Stomach (tissue), 9 donors: Measurements from ENCODE around the gene THSD4. TPM values are rescaled to one million over a fixed set of nuclear protein-coding genes. Genes with fewer than 3 reads are reported as not detected.

ENCODE experiments used
- DNase-seq, 2 donors: peaks; one replicate each; pipeline versions ENCODE4 v3.0.0 to v3.0.0-alpha.2; 2013 to 2019
- H3K27ac ChIP-seq, 5 donors: fragments of 200-600 bp in 4 of 5; sonication (generic) in 4 of 5; one replicate each; pipeline ENCODE4 v1.5.1; 2013 to 2019; ENCODE audit warnings: mild to moderate bottlenecking in 1 of 5, moderate library complexity in 1 of 5
- H3K27me3 ChIP-seq, 3 donors: fragments of 200-600 bp; sonication (generic); one replicate each; pipeline ENCODE4 v1.5.1; 2017 to 2019; ENCODE audit warnings: mixed run types in 1 of 3
- H3K36me3 ChIP-seq, 4 donors: fragments of 200-600 bp; sonication (generic); 1 replicate in 3 of 4; 2 replicates in 1 of 4; pipeline ENCODE4 v1.5.1; 2016 to 2019
- H3K4me1 ChIP-seq, 4 donors: fragments of 200-600 bp; sonication (generic); one replicate each; pipeline ENCODE4 v1.5.1; 2016 to 2019
- H3K4me3 ChIP-seq, 4 donors: fragments of 200-600 bp; sonication (generic) in 3 of 4; one replicate each; pipeline ENCODE4 v1.5.1; 2016 to 2019; ENCODE audit warnings: mild to moderate bottlenecking in 1 of 4
- H3K9me3 ChIP-seq, 4 donors: fragments of 200-600 bp; sonication (generic); one replicate each; pipeline ENCODE4 v1.5.1; 2016 to 2019
- CTCF ChIP-seq, 7 experiments: fragments of 450-650 bp in 4 of 7; fragments of 200-600 bp in 3 of 7; sonication (generic) in 3 of 7; IDR thresholded peaks; one replicate each; pipeline ENCODE4 v1.5.1; 2016 to 2019; ENCODE audit warnings: antibody characterized with exemption in 7 of 7, control low read depth in 2 of 7, mild to moderate bottlenecking in 1 of 7
- EP300 ChIP-seq: sonication (generic); formaldehyde crosslinking; IDR thresholded peaks from one replicate; pipeline ENCODE4 v1.6.1; 2017; ENCODE audit warnings: antibody characterized with exemption
- POLR2A ChIP-seq, 4 donors: fragments of 450-650 bp; IDR thresholded peaks; one replicate each; pipeline ENCODE4 v1.6.1; 2016; ENCODE audit warnings: antibody characterized with exemption in 4 of 4, control low read depth in 2 of 4, mild to moderate bottlenecking in 1 of 4, moderate library complexity in 1 of 4
- POLR2AphosphoS5 ChIP-seq, 3 donors: sonication (generic); formaldehyde crosslinking; IDR thresholded peaks; one replicate each; pipeline ENCODE4 v1.6.1; 2016; ENCODE audit warnings: antibody characterized with exemption in 3 of 3
- WGBS, 5 donors: extraction: QIAGEN DNeasy Blood & Tissue Kit in 3 of 5; methylation state at CpG; one replicate each; pipeline versions ENCODE4 v1.1.5 to v1.1.7; 2013 to 2018; 5-methylcytosine and 5-hydroxymethylcytosine counted together
- intact Hi-C: fragments of 100-400 bp; cut with DNase I; formaldehyde crosslinking; loops from one replicate; pipeline ENCODE4 v1.15.1; 2023; ENCODE audit warnings: low total_unique reads
- polyA plus RNA-seq, 3 donors: library from polyadenylated mRNA; stranded (reverse); fragments of 200-250 nt; gene quantifications; one replicate each; pipeline ENCODE4 v1.2.3, GENCODE V29; 2013
- total RNA-seq, 5 donors: library from RNA; depleted of rRNA; stranded (reverse); fragments of >200 nt; gene quantifications; one replicate each; pipeline versions ENCODE4 v1.1.0 to v1.2.3, GENCODE V29; 2014 to 2016
- donor health status: healthy with polysubstance abuse.
- donor health status: Bipolar disorder and iron deficiency.
- donor health status: healthy.

THSD4 gene
- total and polyA plus RNA-seq, 8 donors = 1.8 to 79.4 (median 22.0) TPM

- peaks cover 0 to 37% (median 18%) of the 10 kb centered on the region in 4 donors for H3K4me1 ChIP-seq
- peak overlapping the region in 1 of 5 donors; percentile 20 for H3K27ac ChIP-seq
- TF ChIP-seq POLR2A (IDR thresholded peaks at IDR 0.05) (no peak), POLR2AphosphoS5 (IDR thresholded peaks at IDR 0.05) (no peak), CTCF (IDR thresholded peaks at IDR 0.05) (no peak), EP300 (no peak)
- no peaks in the 10 kb centered on the region for H3K27me3 ChIP-seq
- no peaks in the 10 kb centered on the region for H3K9me3 ChIP-seq
- no peak for DNase-seq
- intact Hi-C loops = no loop called here
- WGBS, 5 donors = 44 to 63% (median 51%) methylated on average over 5 of the region's 5 CpGs
- H3K36me3 ChIP-seq = no peaks in the 10 kb centered on the region
- H3K4me3 ChIP-seq = no peak overlapping the region
These were observed 436.3 kb downstream of the THSD4 start for GRCh38 chr15:71551566-71551965.

- 79 to 91% (median 89%) methylated on average over 3 of the region's 3 CpGs for WGBS, 5 donors
- no peak for DNase-seq
- Histone ChIP-seq H3K4me3 (no peak overlapping the region), H3K27ac (no peak overlapping the region), H3K9me3 (peaks cover 0 to 6% (median 0%) of the 10 kb centered on the region in 4 donors), H3K4me1 (no peaks in the 10 kb centered on the region), H3K27me3 (no peaks in the 10 kb centered on the region), H3K36me3 (no peaks in the 10 kb centered on the region)
- intact Hi-C loops = no loop called here
- TF ChIP-seq CTCF (IDR thresholded peaks at IDR 0.05) (no peak), POLR2A (IDR thresholded peaks at IDR 0.05) (no peak), POLR2AphosphoS5 (IDR thresholded peaks at IDR 0.05) (no peak), EP300 (no peak)
These were observed 443.8 kb downstream of the THSD4 start for GRCh38 chr15:71559098-71559497.

GRCh38 chr15:71559616-71560015, 444.3 kb downstream of the THSD4 start:
- TF ChIP-seq EP300 (no peak), POLR2AphosphoS5 (IDR thresholded peaks at IDR 0.05) (no peak), CTCF (IDR thresholded peaks at IDR 0.05) (no peak), POLR2A (IDR thresholded peaks at IDR 0.05) (no peak)
- H3K36me3 ChIP-seq = no peaks in the 10 kb centered on the region
- whole genome bisulfite sequencing, 5 donors = 60 to 76% (median 63%) methylated on average over 3 of the region's 3 CpGs
- H3K4me1 ChIP-seq = no peaks in the 10 kb centered on the region
- no peaks in the 10 kb centered on the region for H3K27me3 ChIP-seq
- DNase-seq = no peak
- intact Hi-C loops = no loop called here
- peaks cover 0 to 6% (median 0%) of the 10 kb centered on the region in 4 donors for H3K9me3 ChIP-seq
- no peak overlapping the region for H3K27ac ChIP-seq
- no peak overlapping the region for H3K4me3 ChIP-seq

GRCh38 chr15:71562251-71562650, 447.0 kb downstream of the THSD4 start:
- WGBS, 5 donors = 80 to 91% (median 84%) methylated on average over 5 of the region's 5 CpGs

More at GRCh38 chr15:71562251-71562650, 447.0 kb downstream of the THSD4 start:
- H3K4me3 ChIP-seq = no peak overlapping the region
- H3K27me3 ChIP-seq = no peaks in the 10 kb centered on the region
- H3K36me3 ChIP-seq = no peaks in the 10 kb centered on the region
- peaks cover 0 to 11% (median 2%) of the 10 kb centered on the region in 4 donors for H3K4me1 ChIP-seq
- intact Hi-C loops = no loop called here
- peaks cover 0 to 3% (median 0%) of the 10 kb centered on the region in 4 donors for H3K9me3 ChIP-seq
- no peak overlapping the region for H3K27ac ChIP-seq
- no peak for DNase-seq
- TF ChIP-seq EP300 (no peak), CTCF (IDR thresholded peaks at IDR 0.05) (no peak), POLR2AphosphoS5 (IDR thresholded peaks at IDR 0.05) (no peak), POLR2A (IDR thresholded peaks at IDR 0.05) (no peak)
